Bone marrow (tissue), 2 donors: Measurements from ENCODE around the gene NR2E1.

Experiments
- DNase-seq, 2 donors: peaks; one replicate each; lab custom pipeline; 2025; lab: John Stamatoyannopoulos, UW

NR2E1 gene

GRCh38 chr6:108209738-108210137 is 43.9 kb downstream of the NR2E1 start:
- DNase-seq: no peak

GRCh38 chr6:108210556-108210955 is 44.7 kb downstream of the NR2E1 start:
- no peak for DNase-seq

- no peak for DNase-seq
These were observed 45.8 kb downstream of the NR2E1 start for GRCh38 chr6:108211671-108212070.

GRCh38 chr6:108222064-108222463 is 56.2 kb downstream of the NR2E1 start:
- DNase-seq: no peak

- peak in 1 of 2 donors; percentile 53 for DNase-seq
These were observed 56.7 kb downstream of the NR2E1 start for GRCh38 chr6:108222504-108222903.

- DNase-seq: no peak
These were observed 61.5 kb downstream of the NR2E1 start for GRCh38 chr6:108227290-108227689.

GRCh38 chr6:108228416-108228815 is 62.6 kb downstream of the NR2E1 start:
- DNase-seq: no peak

- DNase-seq: no peak
These were observed 69.3 kb downstream of the NR2E1 start for GRCh38 chr6:108235127-108235526.

- DNase-seq: no peak
These were observed 71.0 kb downstream of the NR2E1 start for GRCh38 chr6:108236791-108237190.

- DNase-seq: no peak
These were observed 72.5 kb downstream of the NR2E1 start for GRCh38 chr6:108238322-108238721.
